ENCODE results near the gene PDSS2. TPM values are rescaled to one million over a fixed set of nuclear protein-coding genes. Genes with fewer than 3 reads are reported as not detected.

PDSS2 gene
- total RNA-seq, 2 experiments from 2014 or later: 11.4 to 11.7 TPM

DNA sequence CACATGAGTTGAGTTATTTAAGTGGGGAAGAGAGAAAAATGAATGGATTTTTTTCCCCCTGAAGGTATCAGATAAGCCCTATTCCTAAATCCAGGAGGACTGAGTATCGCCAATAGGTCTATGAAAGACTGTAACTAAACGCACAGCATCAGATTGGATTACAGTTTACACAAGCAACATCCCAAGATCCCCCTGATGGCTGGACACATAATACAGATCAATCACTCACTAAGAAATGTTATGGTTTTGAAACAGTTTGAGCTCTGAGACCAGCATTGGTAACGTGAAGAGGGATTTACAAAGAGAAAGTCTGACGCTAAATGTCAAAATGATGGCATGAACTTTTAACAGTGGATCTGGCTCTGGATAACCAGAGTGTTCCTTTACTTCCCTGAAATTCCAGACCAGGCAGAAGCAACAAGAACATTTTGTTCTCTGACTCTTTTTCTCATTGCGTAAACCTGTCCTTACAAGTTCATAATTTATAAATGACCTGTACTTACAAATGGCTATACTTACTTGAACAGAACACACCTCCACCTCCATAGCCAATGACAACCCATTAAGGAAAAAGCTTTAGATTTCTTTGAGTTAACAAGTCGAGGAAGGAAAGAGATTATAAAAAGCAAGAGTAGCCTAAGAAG, 212.3 kb downstream of the PDSS2 start:
- DNase-seq (no peak), ATAC-seq (no peak)
- POLR2A ChIA-PET: interaction anchor here (0.7 kb wide), 1 partner anchor 21 kb away, joined by 4 read pairs; no protein-coding TSS in a partner anchor
- CTCF ChIA-PET: no interaction called here
- no peaks in the 10 kb centered on the region for H3K4me1 Mint-ChIP-seq
- H3K9me3 Mint-ChIP-seq (ENCODE audit: low read depth): no peaks in the 10 kb centered on the region
- no peak overlapping the region for H3K4me3 Mint-ChIP-seq
- H3K36me3 Mint-ChIP-seq (ENCODE audit: low read depth): peaks cover 5% of the 10 kb centered on the region
- H3K27ac Mint-ChIP-seq: no peak overlapping the region
- H3K27me3 Mint-ChIP-seq: no peaks in the 10 kb centered on the region
- intact Hi-C loops (cut with DNase I, micrococcal nuclease): no loop called here

GRCh38 chr6:107246249-107246971, 213.0 kb downstream of the PDSS2 start:
- Mint-ChIP-seq H3K36me3 (ENCODE audit: low read depth) (peaks cover 8% of the 10 kb centered on the region), H3K9me3 (ENCODE audit: low read depth) (no peaks in the 10 kb centered on the region), H3K27me3 (no peaks in the 10 kb centered on the region), H3K4me3 (no peak overlapping the region), H3K27ac (no peak overlapping the region), H3K4me1 (no peaks in the 10 kb centered on the region)
- ATAC-seq: no peak
- POLR2A ChIA-PET: interaction anchor here (0.7 kb wide), 1 partner anchor 20 kb away, joined by 4 read pairs; no protein-coding TSS in a partner anchor
- no peak for DNase-seq
- intact Hi-C loops (cut with DNase I, micrococcal nuclease): no loop called here
- CTCF ChIA-PET: no interaction called here

DNA sequence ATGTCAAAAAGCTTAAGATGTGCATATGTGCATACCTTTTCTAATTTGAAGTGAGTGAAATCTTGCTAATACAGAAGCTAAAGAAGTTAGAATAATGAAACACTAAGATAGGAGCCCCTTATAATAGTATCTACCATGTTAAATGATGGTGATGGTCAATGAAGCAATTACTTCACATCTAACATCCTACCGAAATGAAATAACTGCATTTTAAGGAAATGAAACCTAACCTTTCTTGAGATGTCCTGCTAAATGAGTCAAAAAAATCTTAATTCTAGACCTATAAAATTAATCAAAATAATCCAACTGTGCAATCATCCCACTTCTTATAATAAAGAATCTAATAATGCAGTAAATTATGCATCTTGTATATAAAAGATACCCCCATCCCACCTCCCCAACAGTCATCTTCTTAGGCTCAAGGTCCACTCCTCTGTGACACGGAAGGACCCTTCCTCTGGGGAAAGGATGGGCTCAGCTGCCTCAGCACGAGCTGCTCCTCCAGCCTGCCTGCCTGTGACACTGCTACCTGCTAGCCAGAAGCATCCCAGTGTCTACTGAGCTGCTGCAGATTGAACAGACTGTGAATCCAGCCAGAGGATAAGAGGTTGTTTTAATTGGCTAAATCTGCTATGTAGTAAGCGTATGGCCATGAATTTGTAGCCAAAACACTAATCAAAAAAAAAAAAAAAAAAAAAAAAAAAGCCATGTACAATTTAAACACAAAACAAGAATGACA, 214.5 kb downstream of the PDSS2 start:
- POLR2A ChIA-PET: no interaction called here
- Mint-ChIP-seq H3K9me3 (ENCODE audit: low read depth) (no peaks in the 10 kb centered on the region), H3K4me3 (no peak overlapping the region), H3K27me3 (no peaks in the 10 kb centered on the region), H3K4me1 (no peaks in the 10 kb centered on the region), H3K36me3 (ENCODE audit: low read depth) (peaks cover 8% of the 10 kb centered on the region), H3K27ac (no peak overlapping the region)
- ATAC-seq: no peak
- no peak for DNase-seq
- CTCF ChIA-PET: no interaction called here
- intact Hi-C loops (cut with DNase I, micrococcal nuclease): no loop called here

GRCh38 chr6:107244082-107244741, 215.2 kb downstream of the PDSS2 start:
- ATAC-seq: no peak
- Mint-ChIP-seq H3K27me3 (no peaks in the 10 kb centered on the region), H3K36me3 (ENCODE audit: low read depth) (peaks cover 8% of the 10 kb centered on the region), H3K4me3 (no peak overlapping the region), H3K4me1 (no peaks in the 10 kb centered on the region), H3K27ac (no peak overlapping the region), H3K9me3 (ENCODE audit: low read depth) (no peaks in the 10 kb centered on the region)
- ChIA-PET POLR2A (no interaction called here), CTCF (no interaction called here)
- no peak for DNase-seq
- intact Hi-C loops (cut with DNase I, micrococcal nuclease): no loop called here

DNA sequence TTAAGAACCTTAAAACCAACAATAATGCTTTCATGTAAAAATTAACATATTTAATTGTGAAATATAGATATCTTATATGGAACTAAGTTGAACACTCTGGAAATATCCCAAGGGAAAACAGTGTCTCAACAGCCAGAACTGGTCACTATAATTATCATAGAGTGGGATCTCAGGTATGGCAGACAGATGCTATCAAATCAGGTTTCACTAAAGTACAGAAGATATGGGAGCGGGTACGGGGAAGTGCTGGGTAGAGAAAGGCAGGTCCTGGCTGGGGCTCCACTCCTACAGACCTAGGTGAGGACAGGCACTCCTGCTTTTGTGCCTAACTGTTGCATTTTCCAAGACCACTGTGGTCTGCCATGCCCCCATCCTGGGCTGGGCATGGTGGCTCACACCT, 215.9 kb downstream of the PDSS2 start:
- ATAC-seq (no peak), DNase-seq (no peak)
- no peaks in the 10 kb centered on the region for H3K27me3 Mint-ChIP-seq
- ChIA-PET POLR2A (no interaction called here), CTCF (no interaction called here)
- H3K9me3 Mint-ChIP-seq (ENCODE audit: low read depth): no peaks in the 10 kb centered on the region
- H3K4me1 Mint-ChIP-seq: no peaks in the 10 kb centered on the region
- peaks cover 8% of the 10 kb centered on the region for H3K36me3 Mint-ChIP-seq (ENCODE audit: low read depth)
- no peak overlapping the region for H3K4me3 Mint-ChIP-seq
- intact Hi-C loops (cut with DNase I, micrococcal nuclease): no loop called here
- H3K27ac Mint-ChIP-seq: no peak overlapping the region

DNA sequence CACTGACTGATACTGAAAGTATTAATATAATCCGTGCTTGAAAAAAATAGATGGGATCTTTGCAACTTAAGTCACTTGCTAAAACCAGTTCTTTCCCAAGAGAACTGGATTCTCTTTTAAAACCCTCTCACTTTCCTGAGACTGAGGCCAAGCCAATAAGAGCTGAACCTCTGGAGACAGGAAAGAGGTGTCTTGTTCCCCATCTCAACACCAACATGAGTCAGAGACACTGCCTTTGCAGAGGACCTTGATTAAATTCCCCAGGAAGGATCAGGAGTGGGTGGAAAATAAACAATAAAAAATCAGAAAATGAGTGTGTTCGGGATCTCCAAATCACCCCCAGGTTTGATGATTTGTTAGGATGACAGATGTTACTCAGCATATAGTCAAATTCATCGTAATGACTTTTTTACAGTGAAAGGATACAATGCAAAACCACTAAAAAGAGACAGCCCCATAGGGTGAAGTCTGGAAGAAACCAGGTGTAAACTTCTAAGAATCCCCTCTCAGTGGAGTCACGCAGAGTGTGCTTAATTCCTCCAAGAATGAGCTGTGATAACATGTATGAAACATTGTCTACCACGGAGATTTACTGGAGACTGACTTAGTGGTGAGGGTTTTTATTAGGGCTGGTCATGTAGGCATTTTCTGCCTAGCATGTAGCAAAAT, 221.2 kb downstream of the PDSS2 start:
- no peak overlapping the region for H3K4me3 Mint-ChIP-seq
- H3K27ac Mint-ChIP-seq: no peak overlapping the region
- intact Hi-C loops (cut with DNase I, micrococcal nuclease): no loop called here
- peaks cover 28% of the 10 kb centered on the region for H3K36me3 Mint-ChIP-seq (ENCODE audit: low read depth)
- H3K9me3 Mint-ChIP-seq (ENCODE audit: low read depth): peaks cover 9% of the 10 kb centered on the region
- no peaks in the 10 kb centered on the region for H3K27me3 Mint-ChIP-seq
- CTCF ChIA-PET: interaction anchor here (0.6 kb wide), 1 partner anchor 25 kb away, joined by 3 read pairs; no protein-coding TSS in a partner anchor
- POLR2A ChIA-PET: no interaction called here
- ATAC-seq: no peak
- no peaks in the 10 kb centered on the region for H3K4me1 Mint-ChIP-seq
- no peak for DNase-seq

GRCh38 chr6:107235511-107235910, 223.9 kb downstream of the PDSS2 start:
- no peak for DNase-seq
- ChIA-PET POLR2A (no interaction called here), CTCF (no interaction called here)
- intact Hi-C loops (cut with DNase I, micrococcal nuclease): no loop called here
- H3K4me1 Mint-ChIP-seq: no peaks in the 10 kb centered on the region
- peaks cover 27% of the 10 kb centered on the region for H3K36me3 Mint-ChIP-seq (ENCODE audit: low read depth)
- no peak overlapping the region for H3K27ac Mint-ChIP-seq
- no peak overlapping the region for H3K4me3 Mint-ChIP-seq
- no peaks in the 10 kb centered on the region for H3K27me3 Mint-ChIP-seq
- peaks cover 9% of the 10 kb centered on the region for H3K9me3 Mint-ChIP-seq (ENCODE audit: low read depth)
- no peak for ATAC-seq

GRCh38 chr6:107235007-107235406, 224.4 kb downstream of the PDSS2 start:
- intact Hi-C loops (cut with DNase I, micrococcal nuclease): no loop called here
- DNase-seq (no peak), ATAC-seq (no peak)
- ChIA-PET CTCF (no interaction called here), POLR2A (no interaction called here)
- H3K4me1 Mint-ChIP-seq: no peaks in the 10 kb centered on the region
- no peaks in the 10 kb centered on the region for H3K27me3 Mint-ChIP-seq
- no peak overlapping the region for H3K27ac Mint-ChIP-seq
- H3K36me3 Mint-ChIP-seq (ENCODE audit: low read depth): peaks cover 30% of the 10 kb centered on the region
- H3K4me3 Mint-ChIP-seq: no peak overlapping the region
- peaks cover 9% of the 10 kb centered on the region for H3K9me3 Mint-ChIP-seq (ENCODE audit: low read depth)

DNA sequence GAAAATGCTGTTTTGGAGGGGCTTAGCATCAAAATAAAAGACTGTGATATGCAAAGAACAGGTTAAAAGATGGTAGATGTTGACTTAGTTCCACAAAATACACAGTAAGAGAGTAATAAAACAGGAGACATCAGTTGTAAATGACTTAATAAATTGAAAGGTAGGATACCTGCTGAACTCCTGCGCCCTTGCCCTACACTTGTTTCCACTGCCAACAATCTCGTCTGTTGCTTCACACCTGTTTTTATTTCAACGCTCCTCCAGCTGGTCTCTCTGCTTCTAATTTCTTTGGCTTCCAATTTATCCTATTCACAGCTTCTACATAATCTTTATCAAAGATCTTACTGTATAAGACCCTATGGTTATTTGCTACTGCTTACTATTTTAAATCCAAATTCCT, 228.1 kb downstream of the PDSS2 start:
- intact Hi-C loops (cut with DNase I, micrococcal nuclease): no loop called here
- POLR2A ChIA-PET: no interaction called here

GRCh38 chr6:107230448-107230847, 228.9 kb downstream of the PDSS2 start:
- intact Hi-C loops (cut with DNase I, micrococcal nuclease): no loop called here
- Mint-ChIP-seq H3K27me3 (no peaks in the 10 kb centered on the region), H3K9me3 (ENCODE audit: low read depth) (peaks cover under 1% of the 10 kb centered on the region), H3K36me3 (ENCODE audit: low read depth) (peaks cover 11% of the 10 kb centered on the region), H3K4me1 (no peaks in the 10 kb centered on the region), H3K27ac (no peak overlapping the region), H3K4me3 (no peak overlapping the region)
- POLR2A ChIA-PET: interaction anchor here (0.6 kb wide), 1 partner anchor 710 kb away, joined by 3 read pairs; no protein-coding TSS in a partner anchor
- ATAC-seq: no peak
- no peak for DNase-seq
- CTCF ChIA-PET: no interaction called here

More for the DNA sequence above, 228.1 kb downstream of the PDSS2 start:
- Mint-ChIP-seq H3K4me1 (no peaks in the 10 kb centered on the region), H3K4me3 (no peak overlapping the region), H3K27me3 (no peaks in the 10 kb centered on the region), H3K36me3 (ENCODE audit: low read depth) (peaks cover 18% of the 10 kb centered on the region), H3K9me3 (ENCODE audit: low read depth) (peaks cover 6% of the 10 kb centered on the region), H3K27ac (no peak overlapping the region)
- DNase-seq (no peak), ATAC-seq (no peak)
- CTCF ChIA-PET: no interaction called here

DNA sequence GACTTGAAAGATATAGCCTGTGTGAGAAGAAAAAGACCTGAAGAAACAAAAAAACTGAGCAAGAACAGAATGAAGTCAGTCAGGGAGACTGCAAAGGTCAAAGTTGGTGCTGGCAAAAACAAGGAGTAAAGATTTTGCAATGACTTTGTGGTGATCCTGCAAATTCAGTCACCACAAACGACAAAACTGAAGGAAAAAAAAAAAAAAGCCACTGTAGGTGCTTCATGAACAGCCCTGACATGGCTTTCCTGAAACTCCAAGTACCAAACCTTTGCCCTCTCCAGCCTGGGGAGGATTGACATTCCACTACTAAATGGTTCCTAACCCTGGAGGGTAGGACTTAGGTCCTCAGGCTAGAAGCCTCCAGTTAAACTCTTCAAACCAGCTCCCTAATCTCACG, 229.3 kb downstream of the PDSS2 start:
- Mint-ChIP-seq H3K36me3 (ENCODE audit: low read depth) (peaks cover 8% of the 10 kb centered on the region), H3K4me1 (no peaks in the 10 kb centered on the region), H3K27ac (no peak overlapping the region), H3K9me3 (ENCODE audit: low read depth) (no peaks in the 10 kb centered on the region), H3K27me3 (no peaks in the 10 kb centered on the region), H3K4me3 (no peak overlapping the region)
- ChIA-PET CTCF (no interaction called here), POLR2A (interaction anchor here (0.6 kb wide), 1 partner anchor 710 kb away, joined by 3 read pairs; no protein-coding TSS in a partner anchor)
- ATAC-seq: no peak
- intact Hi-C loops (cut with DNase I, micrococcal nuclease): no loop called here
- DNase-seq: no peak

Measured in activated CD4-positive, alpha-beta T cell treated with anti-CD3 and anti-CD28 coated beads for 36 hours (primary cell).